EH (cell line): ENCODE data around the gene PRKCD.

ENCODE experiments used
- DNase-seq: peaks from one replicate; pipeline ENCODE4 v3.0.0-alpha.2; 2015; ENCODE audit warnings: low read depth

Gene PRKCD

DNA sequence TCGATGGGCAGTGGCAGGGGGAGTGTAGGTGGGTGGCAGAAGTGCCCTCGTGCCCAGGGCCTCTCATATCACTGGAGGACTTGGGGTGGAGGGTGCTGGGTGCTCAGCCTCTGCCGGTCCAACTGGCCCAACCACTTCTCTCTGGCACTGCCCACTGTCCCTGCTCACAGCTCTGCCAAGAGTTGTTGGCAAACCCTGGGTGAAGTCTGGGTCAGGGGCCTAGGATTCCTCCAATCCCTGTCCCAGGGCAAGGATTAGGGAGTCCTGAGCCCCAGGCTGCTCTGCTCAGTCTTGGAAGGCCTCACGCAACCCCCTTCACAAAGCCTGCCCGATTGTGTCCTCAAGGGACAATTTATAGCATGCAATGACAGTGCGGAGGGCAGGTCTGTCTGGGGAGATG is 5.2 kb upstream of the PRKCD start:
- no peak for DNase-seq

DNA sequence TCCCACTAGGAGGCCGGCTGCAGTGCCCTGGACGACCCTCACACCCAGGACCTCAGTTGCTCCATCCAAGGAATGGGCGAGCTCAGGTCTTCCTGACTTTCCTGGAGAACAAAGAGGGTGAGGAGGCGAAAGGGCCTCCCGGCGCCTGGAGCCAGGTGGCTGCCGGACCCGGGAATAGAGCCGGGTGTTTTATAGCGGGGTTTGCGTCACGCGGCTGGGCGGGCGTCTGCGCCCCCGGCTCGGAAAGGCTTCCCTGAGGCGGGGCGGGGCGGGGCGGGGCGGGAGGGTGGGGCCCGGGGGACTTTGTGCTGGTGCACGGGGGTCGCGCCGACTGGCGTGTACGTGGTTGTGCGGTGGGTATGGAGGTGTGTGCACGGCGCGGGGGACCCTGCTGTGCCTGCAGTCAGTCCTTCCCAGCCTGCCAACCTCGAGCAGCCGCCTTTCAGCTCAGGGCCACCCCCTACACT is 4.6 kb upstream of the PRKCD start:
- peak; percentile 27 for DNase-seq

DNA sequence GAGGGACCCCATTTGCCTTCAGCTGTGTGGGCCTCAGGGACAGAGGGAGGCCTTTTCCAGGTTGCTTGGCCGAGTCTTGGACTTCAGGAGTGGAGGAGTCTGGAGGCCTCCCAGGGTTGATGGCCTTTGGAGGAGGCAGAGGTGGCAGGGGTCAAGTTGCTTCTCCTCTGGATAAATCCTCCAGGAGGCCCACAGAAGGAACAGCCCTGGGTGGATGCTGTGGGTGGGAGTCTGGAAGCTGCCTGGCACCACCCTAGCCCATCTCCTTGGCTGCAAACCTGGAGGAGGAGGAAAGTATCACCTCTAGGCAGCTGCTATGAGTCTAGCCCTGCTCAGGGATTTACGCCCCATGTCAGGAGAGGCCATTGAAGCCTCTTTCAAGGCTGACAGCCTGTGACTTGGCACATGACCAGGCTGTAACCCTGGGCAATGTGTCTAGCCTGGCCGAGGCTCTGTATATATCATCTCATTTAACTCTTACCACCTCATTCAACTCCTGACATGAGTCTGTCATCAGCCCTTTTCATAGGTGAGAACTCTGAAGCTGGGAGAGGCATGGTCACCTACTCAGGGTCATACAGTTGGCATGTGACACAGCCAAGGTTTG is 2.9 kb upstream of the PRKCD start:
- no peak for DNase-seq

DNA sequence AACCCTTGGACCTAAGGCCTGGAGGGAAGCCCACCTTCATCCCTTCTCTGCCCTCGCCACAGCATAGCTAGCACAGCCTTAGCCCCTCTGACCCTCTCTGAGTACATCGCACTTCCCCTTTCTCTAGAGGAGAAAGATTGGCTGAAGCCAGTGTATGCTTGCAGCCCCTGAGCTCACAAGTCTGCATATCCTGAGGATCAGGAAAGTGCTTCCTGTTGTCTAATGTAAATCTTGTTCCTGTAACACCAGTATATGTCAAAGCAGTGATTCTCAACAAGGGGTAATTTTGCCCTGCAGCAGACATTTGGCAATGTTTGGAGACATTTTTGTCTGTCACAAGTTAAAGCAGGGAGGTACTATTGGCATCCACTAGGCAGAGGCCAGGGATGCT is 2.2 kb upstream of the PRKCD start:
- DNase-seq: no peak

DNA sequence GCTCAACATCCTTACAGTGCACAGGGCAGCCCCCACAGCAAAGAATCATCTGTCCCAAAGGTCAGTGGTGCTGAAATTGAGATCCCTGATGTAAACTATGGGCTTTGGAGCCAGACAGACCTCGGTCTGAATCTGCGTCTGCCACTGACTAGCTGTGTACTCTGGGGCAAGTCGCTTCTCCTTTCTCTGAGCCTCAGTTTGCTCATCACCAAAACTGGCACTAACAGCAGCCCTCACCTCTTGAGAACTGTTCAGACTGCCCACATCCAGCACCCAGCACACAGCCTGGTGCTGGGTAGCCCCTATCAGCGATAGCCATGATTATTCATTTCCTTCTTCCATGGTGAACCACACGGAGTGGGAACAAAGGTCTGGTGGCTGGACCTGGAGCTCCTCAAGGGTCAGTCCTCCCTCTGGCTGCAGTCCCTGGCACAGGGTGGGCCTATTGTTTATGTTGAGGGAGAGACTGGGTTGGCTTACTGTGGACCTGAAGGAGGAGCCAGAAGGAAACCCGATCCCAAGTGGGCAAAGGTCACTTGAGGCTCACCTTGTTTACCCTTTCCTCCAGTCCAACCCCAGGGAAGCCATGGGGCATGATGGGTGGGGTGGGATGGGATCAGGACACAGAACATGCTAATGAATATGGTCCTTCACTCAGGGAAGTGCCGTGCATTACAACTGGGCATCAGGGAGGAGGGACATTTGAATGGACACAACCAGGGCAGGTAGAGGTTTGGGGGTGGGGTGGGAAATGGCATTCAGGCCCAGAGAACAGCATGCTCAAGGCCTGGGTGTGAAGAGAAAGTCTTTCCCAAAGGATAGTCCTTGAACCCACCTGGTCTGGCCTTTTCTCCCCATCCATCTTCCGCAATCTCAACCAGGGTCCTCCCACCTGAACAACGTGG is 1.6 kb upstream of the PRKCD start:
- no peak for DNase-seq

DNA sequence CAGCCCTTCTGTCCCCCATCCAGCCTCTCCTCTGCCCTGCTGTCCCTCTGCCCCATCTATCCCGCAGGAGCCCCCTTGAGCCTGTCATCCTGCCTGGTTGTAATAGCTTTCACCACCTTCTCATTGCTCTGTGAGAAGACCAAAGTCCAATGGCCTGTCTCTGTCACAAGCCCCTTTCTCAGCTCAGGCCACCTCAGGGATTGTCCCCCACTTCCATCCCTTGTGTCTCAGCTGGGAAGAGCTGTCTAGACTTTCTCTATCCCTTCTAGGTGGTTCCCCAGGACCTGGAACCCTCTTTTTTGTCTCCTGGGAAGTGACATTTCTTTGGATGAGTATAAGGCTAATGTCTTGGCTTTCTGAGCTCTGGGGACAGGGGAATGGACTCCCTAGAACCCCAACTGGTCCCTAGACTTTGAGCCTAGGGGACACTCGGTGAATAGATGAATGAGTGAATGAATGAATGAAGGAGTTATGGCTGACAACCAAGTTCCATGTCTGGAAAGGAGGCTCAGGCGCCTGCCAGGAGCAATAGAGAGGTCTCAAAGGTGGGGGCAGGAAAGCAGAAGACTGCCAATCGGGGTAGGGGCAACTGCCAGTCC is 849 bp upstream of the PRKCD start:
- no peak for DNase-seq

DNA sequence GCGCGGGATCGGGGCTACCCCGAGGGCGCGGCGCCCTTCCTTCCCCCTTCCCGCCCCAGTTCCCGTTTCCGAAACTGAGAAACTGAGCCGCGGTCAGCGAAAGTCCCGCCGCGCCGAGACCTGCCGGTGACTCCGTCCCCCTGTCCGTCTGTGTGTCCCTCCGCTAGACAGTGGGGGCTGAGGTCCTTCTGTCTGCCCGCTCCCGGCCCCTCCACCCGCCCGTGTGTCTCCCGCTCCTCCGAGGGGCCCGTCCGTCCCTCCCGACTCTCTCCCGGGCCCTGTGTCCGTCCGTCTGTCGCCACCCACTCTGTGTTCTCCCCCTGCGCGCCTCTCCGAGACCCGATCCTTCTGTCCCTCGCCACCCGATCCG is 426 bp downstream of the PRKCD start:
- peak; percentile 28 for DNase-seq

DNA sequence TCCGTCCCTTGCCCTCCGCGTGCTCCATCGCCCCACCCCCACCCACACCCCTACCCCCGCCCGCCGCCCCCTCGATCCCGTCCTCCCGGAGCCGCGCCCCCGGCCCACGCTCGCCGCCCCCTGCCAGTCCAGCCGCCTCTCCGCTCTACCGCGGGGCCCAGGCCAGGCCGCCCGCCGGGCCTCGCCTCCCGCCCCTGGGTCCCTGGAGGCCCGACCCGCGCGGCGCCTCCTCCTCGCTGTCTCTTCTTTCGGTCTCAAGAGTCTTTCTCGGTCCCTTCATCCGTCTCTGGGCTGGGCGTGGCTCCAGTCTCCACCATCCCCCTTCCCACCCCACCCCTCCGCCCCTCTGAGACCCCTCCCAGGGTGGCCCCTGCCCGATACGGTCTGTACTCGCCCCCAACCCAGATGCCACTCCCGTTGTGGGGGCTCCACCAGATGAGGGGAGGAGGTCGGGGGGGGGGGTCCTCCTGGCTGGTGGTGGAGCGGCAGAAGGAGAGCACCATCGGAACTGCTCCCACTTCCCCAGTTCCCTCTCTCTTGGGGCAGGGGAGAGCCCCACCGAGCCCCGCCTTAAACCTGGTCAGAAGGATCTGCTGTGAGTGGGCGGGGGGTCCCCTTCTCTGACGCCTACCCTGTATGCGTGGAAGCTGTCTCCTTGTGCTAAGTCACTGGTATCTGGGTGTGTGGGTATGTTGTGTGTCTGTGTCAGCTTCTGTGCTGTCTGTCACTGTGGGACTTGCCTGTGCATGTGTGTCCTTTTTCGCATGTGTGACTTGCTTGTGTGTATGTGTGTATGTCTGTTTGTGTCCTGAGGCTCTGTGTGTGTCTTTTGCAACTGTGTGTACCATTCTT is 1.0 kb downstream of the PRKCD start:
- DNase-seq: peak; percentile 37

DNA sequence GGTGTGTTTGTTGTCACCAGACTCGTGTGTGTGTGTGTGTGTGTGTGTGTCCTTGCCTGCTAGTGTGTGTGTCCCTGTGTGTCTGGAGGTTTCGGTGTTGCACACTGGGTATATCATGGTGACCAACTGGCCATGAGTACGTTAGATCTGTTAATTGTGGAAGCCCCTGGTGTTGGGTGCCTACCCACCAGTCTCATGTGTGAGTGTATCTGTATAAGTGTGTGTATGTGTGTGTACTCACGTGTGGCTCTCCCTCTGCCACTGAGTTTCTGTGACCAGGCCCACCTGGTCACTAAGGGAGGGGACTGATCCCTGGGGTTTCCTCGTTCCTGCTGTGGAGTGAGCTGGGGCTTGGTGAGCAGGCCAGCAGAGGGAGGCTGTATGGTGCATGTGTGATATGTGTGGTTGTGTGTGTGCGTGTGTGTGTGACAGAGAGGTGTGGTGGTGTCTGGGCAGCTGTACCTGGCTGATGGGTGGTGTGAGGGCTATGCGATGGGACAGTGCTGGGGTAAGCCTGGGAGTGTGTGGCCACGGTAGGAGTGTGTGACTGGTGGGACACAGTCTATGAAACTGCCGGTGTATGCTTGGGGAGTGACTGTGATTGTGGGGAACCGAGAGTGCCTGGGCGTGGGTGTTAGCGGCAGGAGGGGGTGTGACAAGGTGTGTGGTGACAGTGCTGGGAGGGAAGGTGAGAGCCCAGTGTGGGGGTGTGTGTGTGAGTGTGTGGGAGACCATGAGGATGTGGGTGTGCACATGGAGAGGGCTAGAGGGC is 1.8 kb downstream of the PRKCD start:
- no peak for DNase-seq

DNA sequence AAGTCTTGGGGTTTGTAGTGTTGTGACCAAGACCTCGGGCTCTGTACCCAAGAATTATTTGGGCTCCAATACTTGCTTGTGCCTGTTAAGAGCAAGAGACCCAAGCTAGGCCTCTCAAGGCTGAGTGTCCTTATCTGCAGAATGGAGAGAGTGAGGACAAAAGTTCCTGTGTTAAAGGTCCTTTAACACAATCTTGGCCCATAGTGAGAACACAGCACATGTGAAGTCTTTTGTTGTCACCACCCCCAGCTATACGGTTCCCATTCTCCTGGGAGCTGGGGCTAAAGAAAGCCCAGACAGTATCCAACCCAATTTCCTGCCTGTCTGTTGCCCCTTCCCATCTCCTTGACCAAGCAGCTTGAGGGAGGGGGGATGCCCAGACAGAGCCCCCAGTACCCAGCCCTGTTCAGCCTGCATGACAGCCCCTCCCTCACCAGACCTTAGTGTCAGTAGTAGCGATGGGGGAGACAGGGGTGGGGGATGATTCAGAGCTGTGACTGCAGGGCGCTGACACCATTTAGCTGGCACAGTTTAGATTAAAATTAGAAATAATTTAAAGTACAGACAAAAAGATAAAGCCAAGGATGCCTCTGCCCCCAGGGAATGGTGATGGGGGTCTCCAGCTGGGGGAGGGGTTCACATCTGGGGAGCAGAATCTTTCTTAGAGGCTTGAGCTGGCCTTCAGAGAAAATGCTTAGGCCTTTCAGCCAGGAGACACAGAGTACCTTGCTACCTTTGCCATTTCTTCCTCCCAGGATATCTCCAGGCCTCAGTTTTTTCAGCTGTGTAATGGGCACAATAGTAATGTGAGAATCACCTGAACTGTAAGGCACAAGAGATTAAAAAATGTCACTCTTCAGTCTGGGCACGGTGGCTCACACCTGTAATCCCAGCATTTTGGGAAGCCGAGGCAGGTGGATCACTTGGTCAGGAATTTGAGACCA is 2.7 kb downstream of the PRKCD start:
- peak; percentile 10 for DNase-seq

DNA sequence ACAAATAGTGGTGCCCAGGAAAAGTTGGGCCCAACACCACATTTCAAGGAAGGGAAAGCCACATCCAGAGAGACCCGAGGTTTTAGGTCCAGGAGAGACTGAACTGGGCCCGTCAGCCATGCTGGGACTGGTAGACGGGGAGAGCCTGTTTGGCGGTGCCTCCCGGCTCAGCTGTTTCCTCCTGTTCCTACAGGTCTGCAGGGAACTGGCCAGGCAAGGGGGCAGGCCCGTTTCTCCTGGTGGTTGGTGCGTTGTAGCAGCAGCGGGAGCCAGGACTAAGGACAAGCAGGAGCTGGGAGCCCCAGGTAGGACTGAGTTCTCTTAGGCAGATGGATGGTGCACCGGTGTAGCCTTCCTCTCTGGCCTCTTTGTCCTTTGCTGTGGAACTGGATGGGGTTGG is 3.9 kb downstream of the PRKCD start:
- no peak for DNase-seq

DNA sequence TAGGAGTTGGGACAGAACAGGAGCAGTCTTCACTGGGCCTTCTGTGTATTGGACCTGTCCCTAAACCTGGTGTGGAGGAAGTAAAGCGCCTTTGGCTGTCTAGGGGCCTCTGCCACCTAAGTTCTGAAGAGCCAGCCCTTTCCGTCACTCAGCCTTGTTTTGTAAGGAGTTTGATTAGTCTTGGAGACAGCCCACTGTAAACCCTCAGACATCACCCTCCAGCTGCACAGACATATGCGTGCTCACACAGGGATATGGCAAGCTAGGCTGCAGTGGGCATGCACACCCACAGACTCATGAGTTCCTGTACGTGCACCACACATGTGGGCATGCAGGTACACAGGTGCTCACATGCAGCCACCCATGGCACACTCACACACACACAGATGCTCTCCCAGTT is 5.2 kb downstream of the PRKCD start:
- no peak for DNase-seq

DNA sequence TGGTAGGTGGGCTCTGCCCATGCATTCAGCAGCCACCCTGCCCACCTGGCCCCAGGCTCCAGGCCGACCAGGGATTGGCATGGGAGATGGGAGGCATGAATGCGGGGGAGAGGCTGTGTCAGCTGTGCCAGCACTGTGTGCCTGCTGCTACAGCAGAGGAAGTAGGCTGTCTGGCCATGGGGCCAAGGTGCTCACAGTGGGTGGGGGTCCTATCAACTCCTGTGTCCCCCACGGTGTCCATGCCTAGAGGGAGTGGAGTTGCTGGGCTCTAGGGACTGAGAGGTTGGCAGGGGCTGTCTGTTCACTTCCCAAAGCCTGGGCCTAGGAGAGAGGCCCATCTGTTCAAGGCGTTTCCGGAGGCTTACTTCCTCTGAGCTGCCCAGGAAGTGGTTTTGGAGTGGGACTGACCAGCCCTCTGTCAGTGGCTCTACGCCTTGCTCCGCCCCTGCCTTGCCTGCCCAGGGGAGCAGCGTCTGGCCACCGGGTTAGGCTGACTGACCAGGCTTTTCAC is 5.8 kb downstream of the PRKCD start:
- peak; percentile 84 for DNase-seq

DNA sequence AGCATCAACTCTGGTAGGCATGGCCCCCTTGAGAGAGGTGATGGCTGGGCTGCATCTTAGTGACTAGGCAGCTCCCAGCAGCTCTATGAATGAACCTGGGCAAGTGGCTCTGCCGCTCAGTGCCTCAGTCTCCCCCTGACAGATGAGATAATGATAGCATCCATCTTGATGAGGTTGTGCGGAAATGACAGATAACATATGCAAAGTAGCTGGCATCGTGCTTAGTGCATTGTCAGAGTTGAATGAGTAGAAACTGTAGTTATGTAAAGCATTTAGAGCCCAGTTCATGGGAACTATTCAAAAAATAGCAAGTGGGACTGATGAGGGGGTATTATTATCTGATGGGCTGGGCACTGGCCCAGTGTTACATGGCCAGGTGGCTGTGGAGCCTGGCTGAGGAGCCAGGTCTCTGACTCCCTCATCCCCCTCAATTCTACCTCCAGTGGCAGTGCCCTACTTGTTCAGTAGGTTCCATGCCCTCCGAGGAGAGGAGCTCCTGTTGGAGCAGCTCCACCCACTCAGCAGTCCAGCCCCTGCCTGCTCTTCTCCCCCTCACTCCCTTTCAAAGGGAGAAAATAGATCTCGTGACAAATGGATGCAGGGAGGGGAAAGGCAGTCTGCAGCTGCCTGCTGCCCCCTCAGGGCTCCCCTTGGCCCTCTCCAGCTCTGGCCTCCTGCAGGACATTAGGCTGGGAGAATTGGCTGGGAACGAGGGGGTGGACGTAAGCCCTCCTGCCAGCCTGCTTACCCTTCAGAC is 6.6 kb downstream of the PRKCD start:
- DNase-seq: no peak

DNA sequence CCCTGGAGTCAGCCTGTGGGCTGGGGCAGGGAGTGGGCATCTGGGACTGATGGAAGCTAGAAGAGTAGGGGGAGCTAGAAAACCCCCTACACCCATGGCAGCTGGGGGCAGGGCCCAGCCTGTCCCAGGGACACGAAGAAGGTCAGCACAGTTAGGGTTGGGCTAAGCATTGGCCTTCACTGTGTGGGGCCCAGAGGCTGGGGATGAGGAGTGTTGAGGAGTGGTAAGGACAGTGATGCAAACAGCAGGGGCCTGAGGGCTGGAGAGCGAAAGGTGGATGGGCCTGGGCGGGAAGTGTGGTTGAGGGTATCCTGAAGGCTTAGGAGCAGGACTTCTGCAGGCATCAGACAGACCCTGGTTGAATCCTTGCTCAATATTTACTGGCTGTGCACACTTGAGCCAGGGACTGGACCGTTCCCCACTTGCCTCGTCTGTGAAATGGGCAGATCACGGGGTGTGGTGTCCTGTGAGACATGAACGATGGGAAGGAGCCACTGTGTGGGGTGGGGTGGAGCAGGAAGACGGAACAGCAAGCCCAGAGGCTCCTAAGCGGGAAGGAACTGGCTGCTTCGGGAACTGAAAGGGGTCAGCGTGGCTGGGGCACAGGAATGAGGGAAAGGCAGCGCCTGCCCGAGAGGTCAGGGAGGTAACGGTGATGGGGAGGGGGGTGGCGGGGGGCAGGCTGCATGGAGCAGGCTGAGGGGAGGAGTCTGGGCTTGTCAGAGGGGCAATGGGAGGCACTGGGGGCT is 7.3 kb downstream of the PRKCD start:
- no peak for DNase-seq

DNA sequence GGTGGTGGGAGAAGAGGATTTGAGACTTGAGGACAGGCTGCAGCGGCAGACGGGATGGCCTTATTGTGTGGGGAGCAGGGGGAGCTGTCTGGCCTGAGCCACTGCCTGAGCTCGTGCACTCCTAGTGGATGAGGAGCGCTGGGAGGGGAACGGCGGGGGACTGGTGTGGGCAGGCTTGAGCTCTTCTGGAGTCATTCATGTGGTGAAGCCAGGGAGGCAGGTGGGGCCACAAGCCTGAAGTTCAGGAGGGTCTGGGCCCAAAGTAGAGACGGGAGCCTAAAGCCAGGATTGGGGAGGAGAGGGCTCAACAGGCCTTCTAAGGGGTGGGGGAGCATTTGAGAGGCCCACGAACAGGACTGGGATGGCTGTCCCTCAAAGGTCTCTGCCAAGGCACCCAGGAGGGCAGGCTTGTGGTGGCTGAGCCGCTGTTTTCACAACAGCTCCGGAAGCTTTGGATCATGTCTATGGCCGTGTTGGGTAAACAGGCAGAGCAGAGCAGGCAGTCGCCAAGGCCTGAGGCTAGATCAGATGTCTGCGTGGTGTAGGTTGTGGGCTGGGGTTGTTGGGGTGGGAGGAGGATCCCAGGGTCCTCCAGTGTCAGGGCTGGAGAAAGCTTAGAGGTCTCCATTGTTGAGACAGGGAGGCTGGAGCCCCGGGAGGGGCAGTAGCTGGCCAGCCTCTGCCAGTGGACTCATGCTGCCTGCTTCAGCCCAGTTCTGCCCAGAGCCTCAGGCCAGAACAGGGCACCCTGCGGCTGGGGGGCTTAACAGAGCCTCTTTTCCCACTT is 8.2 kb downstream of the PRKCD start:
- DNase-seq: peak; percentile 36

DNA sequence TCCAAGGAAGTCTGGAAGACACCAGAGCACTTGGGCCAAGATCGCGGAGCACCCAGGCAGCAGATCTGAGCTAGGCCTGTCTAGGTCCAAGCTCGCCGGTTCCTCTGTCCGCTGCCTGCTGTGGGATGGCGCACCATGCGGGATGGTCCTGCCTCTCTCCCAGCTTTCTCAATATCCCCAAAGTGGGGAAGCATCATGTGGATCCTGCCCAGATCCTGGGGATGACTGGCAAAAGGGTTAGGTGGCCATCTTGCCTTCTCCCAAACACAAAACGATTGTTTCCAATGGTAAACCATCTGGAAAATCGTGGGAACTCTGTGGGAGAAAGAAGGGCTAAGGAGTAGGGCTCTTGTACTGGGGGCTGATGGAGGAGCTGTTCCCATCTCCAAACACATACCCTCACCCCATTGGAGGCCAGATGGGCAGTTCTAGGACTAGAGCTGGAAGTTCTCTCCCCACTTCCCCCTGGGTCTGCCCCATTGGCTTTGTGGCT is 8.9 kb downstream of the PRKCD start:
- DNase-seq: no peak
